ENCODE results near the gene S100PBP.

GRCh38 chr1:32892368-32893197, 75.1 kb downstream of the S100PBP start:
- TF ChIP-seq, protein P1, sequence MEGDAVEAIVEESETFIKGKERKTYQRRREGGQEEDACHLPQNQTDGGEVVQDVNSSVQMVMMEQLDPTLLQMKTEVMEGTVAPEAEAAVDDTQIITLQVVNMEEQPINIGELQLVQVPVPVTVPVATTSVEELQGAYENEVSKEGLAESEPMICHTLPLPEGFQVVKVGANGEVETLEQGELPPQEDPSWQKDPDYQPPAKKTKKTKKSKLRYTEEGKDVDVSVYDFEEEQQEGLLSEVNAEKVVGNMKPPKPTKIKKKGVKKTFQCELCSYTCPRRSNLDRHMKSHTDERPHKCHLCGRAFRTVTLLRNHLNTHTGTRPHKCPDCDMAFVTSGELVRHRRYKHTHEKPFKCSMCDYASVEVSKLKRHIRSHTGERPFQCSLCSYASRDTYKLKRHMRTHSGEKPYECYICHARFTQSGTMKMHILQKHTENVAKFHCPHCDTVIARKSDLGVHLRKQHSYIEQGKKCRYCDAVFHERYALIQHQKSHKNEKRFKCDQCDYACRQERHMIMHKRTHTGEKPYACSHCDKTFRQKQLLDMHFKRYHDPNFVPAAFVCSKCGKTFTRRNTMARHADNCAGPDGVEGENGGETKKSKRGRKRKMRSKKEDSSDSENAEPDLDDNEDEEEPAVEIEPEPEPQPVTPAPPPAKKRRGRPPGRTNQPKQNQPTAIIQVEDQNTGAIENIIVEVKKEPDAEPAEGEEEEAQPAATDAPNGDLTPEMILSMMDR (IDR thresholded peaks at IDR 0.05; ENCODE audit: low read length), result peak; percentile 33
- no peak for TF ChIP-seq EZH2 (optimal IDR thresholded peaks at IDR 0.05; ENCODE audit: low read depth, low read length)
